Esophagus squamous epithelium (tissue), 5 donors: ENCODE data around the gene TRMT61A. TPM values are rescaled to one million over a fixed set of nuclear protein-coding genes. Genes with fewer than 3 reads are reported as not detected.

ENCODE experiments used
- DNase-seq: peaks from one replicate; lab custom pipeline; 2025; lab: John Stamatoyannopoulos, UW
- H3K27ac ChIP-seq, 4 donors: fragments of 200-600 bp; sonication (generic); one replicate each; pipeline ENCODE4 v1.5.1; 2016 to 2019; ENCODE audit warnings: mild to moderate bottlenecking in 1 of 4
- H3K27me3 ChIP-seq, 4 donors: fragments of 200-600 bp; sonication (generic); 1 replicate in 3 of 4; 2 replicates in 1 of 4; pipeline versions ENCODE4 v1.5.1 to v1.6.0; 2017 to 2021; ENCODE audit warnings: antibody characterized with exemption in 1 of 4
- H3K36me3 ChIP-seq, 3 donors: fragments of 200-600 bp; sonication (generic); one replicate each; pipeline ENCODE4 v1.5.1; 2016 to 2019
- H3K4me1 ChIP-seq, 3 donors: fragments of 200-600 bp; sonication (generic); one replicate each; pipeline ENCODE4 v1.5.1; 2017 to 2019
- H3K4me3 ChIP-seq, 4 donors: fragments of 200-600 bp; sonication (generic); 1 replicate in 3 of 4; 2 replicates in 1 of 4; pipeline ENCODE4 v1.5.1; 2016 to 2019; ENCODE audit warnings: mild to moderate bottlenecking in 2 of 4, moderate library complexity in 1 of 4
- H3K9me3 ChIP-seq, 3 donors: fragments of 200-600 bp; sonication (generic); one replicate each; pipeline ENCODE4 v1.5.1; 2016 to 2019
- CTCF ChIP-seq, 6 experiments: fragments of 450-650 bp in 4 of 6; fragments of 200-600 bp in 2 of 6; sonication (generic) in 2 of 6; IDR thresholded peaks; one replicate each; pipeline ENCODE4 v1.5.1; 2016 to 2019; ENCODE audit warnings: antibody characterized with exemption in 6 of 6, mild to moderate bottlenecking in 4 of 6, moderate library complexity in 4 of 6
- POLR2A ChIP-seq, 4 donors: fragments of 450-650 bp; IDR thresholded peaks; one replicate each; pipeline ENCODE4 v1.6.1; 2017; ENCODE audit warnings: antibody characterized with exemption in 4 of 4, mild to moderate bottlenecking in 4 of 4, moderate library complexity in 3 of 4
- WGBS, 2 donors: methylation state at CpG; one replicate each; pipeline ENCODE4 v1.1.5; 2018; 5-methylcytosine and 5-hydroxymethylcytosine counted together
- intact Hi-C: fragments of 100-400 bp; cut with DNase I; formaldehyde crosslinking; loops from one replicate; pipeline ENCODE4 v1.15.0; 2022
- total RNA-seq, 4 donors: library from RNA; depleted of rRNA; stranded (reverse); fragments of >200 nt; gene quantifications; one replicate each; pipeline ENCODE4 v1.1.0, GENCODE V29; 2016
- donor health status: DM: yes; HTN: yes; CAD: no.

TRMT61A gene
- total RNA-seq, 4 donors from 2014 or later = 7.7 to 20.6 (median 9.9) TPM

- WGBS, 2 donors = 80 to 82% methylated on average over 13 to 16 of the region's 18 CpGs
- H3K27me3 ChIP-seq = no peaks in the 10 kb centered on the region
- TF ChIP-seq CTCF (IDR thresholded peaks at IDR 0.05) = no peak
- no peak for TF ChIP-seq POLR2A (IDR thresholded peaks at IDR 0.05)
- peaks cover 45 to 85% (median 56%) of the 10 kb centered on the region in 3 donors for H3K4me1 ChIP-seq
- intact Hi-C loops = loop anchor here (5.0 kb wide), 1 partner anchor 46 kb away; no protein-coding TSS in a partner anchor
- no peak for DNase-seq
- H3K27ac ChIP-seq = no peak overlapping the region
- no peaks in the 10 kb centered on the region for H3K9me3 ChIP-seq
- no peaks in the 10 kb centered on the region for H3K36me3 ChIP-seq
- no peak overlapping the region for H3K4me3 ChIP-seq
Measured at GRCh38 chr14:103547941-103548462, 19.0 kb downstream of the TRMT61A start.

- Histone ChIP-seq H3K9me3 (no peaks in the 10 kb centered on the region), H3K27me3 (no peaks in the 10 kb centered on the region), H3K36me3 (no peaks in the 10 kb centered on the region), H3K4me3 (no peak overlapping the region), H3K4me1 (peaks cover 38 to 78% (median 49%) of the 10 kb centered on the region in 3 donors), H3K27ac (peak overlapping the region in 3 of 4 donors; percentile 87 to 95 (median 88))
- DNase-seq = no peak
- 46 to 80% methylated on average over 3 to 7 of the region's 27 CpGs for WGBS, 2 donors
- TF ChIP-seq POLR2A (IDR thresholded peaks at IDR 0.05) (no peak), CTCF (IDR thresholded peaks at IDR 0.05) (no peak)
- intact Hi-C loops = loop anchor here (5.0 kb wide), 1 partner anchor 46 kb away; no protein-coding TSS in a partner anchor
Measured at GRCh38 chr14:103548463-103549351, 19.7 kb downstream of the TRMT61A start.

- Histone ChIP-seq H3K4me1 (peaks cover 29 to 68% (median 40%) of the 10 kb centered on the region in 3 donors), H3K27ac (peak overlapping the region; percentile 72 to 95 (median 88)), H3K27me3 (no peaks in the 10 kb centered on the region), H3K9me3 (no peaks in the 10 kb centered on the region), H3K36me3 (no peaks in the 10 kb centered on the region), H3K4me3 (no peak overlapping the region)
- WGBS, 2 donors = 61 to 79% methylated on average over 5 to 6 of the region's 30 CpGs
- DNase-seq = no peak
- peak in 2 of 6 experiments; percentile 9 to 14 for TF ChIP-seq CTCF (IDR thresholded peaks at IDR 0.05)
- no peak for TF ChIP-seq POLR2A (IDR thresholded peaks at IDR 0.05)
- intact Hi-C loops = loop anchor here (5.0 kb wide), 1 partner anchor 47 kb away; no protein-coding TSS in a partner anchor
Measured at GRCh38 chr14:103549361-103550311, 20.6 kb downstream of the TRMT61A start.

GRCh38 chr14:103550451-103551337 is 21.7 kb downstream of the TRMT61A start:
- 22 to 76% methylated on average over 1 to 11 of the region's 22 CpGs for WGBS, 2 donors
- H3K36me3 ChIP-seq = no peaks in the 10 kb centered on the region
- intact Hi-C loops = no loop called here
- DNase-seq = no peak
- H3K4me1 ChIP-seq = peaks cover 25 to 62% (median 37%) of the 10 kb centered on the region in 3 donors
- H3K27ac ChIP-seq = peak overlapping the region; percentile 72 to 95 (median 88)
- H3K4me3 ChIP-seq = peak overlapping the region in 1 of 4 donors; percentile 8
- TF ChIP-seq CTCF (IDR thresholded peaks at IDR 0.05) (no peak), POLR2A (IDR thresholded peaks at IDR 0.05) (no peak)
- H3K27me3 ChIP-seq = no peaks in the 10 kb centered on the region
- no peaks in the 10 kb centered on the region for H3K9me3 ChIP-seq
